Right kidney (tissue), 1 donor: Measurements from ENCODE around the gene TXNRD1.
"Not testable (repeated sequence)": the region's sequence is repeated elsewhere in the genome, so short reads cannot be mapped to it uniquely, and the experiment has no call there.

ENCODE experiments used
- DNase-seq: peaks from one replicate; pipeline ENCODE4 v3.0.0-alpha.2; 2016

Gene TXNRD1

DNA sequence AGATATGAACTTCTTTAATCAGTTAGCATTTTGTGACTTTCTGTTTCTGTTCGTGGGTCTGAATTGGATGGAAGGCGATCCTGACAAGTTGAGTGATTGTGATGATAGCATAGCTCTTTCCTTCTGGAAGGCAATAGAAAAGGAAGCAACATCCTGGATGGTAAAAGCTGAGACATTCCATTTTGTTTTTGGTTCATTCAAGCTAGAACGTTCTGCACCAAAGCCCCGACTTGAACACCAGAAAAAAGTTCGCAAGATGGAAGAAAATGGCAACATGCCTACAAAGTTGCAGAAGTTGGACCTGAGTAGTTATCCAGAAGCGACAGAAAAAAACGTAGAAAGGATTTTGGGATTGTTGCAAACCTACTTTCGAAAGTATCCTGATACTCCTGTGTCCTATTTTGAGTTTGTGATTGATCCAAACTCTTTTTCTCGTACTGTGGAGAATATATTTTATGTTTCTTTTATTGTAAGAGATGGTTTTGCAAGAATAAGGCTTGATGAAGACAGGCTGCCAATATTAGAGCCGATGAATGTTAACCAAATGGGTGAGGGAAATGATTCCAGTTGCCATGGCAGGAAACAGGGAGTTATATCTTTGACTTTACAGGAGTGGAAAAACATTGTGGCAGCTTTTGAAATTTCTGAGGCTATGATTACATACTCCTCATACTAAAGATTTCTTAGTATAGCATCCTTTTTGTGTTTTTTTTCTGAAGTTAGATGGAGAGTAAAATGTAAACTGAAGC, 88.9 kb downstream of the TXNRD1 start:
- peak; percentile 6 for DNase-seq

- DNase-seq, result no peak
Observed at GRCh38 chr12:104305349-104305748, 89.8 kb downstream of the TXNRD1 start.

- DNase-seq, result no peak
Observed at GRCh38 chr12:104306376-104306775, 90.8 kb downstream of the TXNRD1 start.

GRCh38 chr12:104306943-104307654, 91.5 kb downstream of the TXNRD1 start:
- DNase-seq, result no peak

- no peak for DNase-seq
Observed at GRCh38 chr12:104307655-104308000, 92.0 kb downstream of the TXNRD1 start.

DNA sequence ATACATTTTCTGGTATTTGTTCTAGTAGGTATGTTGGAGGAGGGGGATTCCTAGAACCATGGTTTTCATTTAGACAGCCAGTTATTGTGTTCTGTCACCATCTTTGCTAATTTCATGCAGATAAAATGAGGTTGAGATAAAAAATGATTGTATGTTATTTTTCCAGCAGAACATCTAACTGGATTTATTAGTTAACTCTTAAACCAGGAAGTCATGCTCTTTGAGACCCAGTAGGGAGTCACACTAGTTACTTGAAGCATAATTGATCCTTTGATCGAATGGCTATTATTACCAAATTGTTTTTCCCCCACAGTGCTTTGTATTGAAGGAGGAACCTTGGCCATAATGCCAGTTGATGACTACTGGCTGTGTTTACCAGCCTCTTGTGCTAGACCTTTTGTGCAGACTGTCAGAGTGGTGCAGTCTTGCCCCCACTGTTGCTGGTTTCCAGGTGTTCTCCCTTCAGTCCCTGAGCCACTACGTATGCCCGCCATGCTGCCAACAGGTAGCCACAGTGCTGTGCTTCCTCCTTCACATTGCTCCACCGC, 93.9 kb downstream of the TXNRD1 start:
- no peak for DNase-seq

DNA sequence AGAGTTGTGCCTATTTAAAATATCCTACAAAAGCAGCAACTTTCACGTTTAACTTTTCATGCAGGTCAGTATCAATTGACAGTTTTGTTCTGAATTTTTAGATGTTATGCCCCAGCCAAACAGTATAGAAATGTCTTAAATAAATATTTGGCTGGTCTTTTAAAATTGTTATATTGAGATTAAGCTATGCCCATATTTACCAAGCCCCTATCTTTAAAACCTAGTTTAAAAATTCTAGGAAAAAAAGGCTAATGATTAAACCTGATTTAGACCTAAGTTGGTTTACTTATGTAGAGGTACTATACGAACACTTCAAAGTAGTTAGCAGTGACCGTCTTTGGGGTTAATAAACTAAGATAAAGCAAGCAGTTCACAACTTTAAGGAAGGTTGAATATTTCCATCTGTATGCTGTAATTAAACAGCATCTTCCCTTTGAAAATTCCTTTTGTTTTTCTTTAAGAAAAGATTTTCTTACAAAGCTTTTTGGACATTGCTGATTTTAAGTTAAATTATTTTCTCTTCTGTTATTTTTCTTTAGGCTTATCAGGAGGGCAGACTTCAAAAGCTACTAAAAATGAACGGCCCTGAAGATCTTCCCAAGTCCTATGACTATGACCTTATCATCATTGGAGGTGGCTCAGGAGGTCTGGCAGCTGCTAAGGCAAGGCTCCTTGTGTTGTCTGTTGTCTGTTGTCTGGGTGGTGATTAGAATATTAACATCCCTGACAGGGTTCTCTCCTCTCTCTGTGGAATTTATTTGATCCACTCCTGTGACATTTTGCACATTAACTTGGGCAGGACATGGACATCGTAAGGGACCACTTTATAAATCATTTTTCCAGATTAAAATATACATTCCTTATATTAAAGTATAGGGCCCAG, 95.4 kb downstream of the TXNRD1 start:
- no peak for DNase-seq

DNA sequence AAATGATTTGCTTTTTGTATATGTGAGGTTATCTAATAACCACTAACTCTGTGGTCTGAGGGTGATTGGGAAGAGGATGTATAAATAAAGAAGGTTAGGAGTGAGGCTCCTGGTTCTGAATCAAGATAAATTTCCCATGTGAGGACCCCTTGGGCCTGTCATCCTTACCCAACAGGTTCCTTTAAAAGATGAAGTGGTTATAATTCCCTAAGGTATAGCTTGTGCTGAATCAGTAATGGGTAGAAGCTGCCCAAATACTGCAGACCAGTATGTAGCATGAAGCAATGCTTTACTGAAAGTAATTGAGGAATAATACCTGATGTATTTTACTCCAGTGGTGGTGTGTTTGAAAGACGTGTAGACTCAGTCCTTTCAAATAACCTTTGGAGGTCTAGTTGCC, 96.6 kb downstream of the TXNRD1 start:
- DNase-seq, result no peak

GRCh38 chr12:104312654-104313053, 97.1 kb downstream of the TXNRD1 start:
- DNase-seq, result no peak

GRCh38 chr12:104313568-104314241, 98.1 kb downstream of the TXNRD1 start:
- no peak for DNase-seq

DNA sequence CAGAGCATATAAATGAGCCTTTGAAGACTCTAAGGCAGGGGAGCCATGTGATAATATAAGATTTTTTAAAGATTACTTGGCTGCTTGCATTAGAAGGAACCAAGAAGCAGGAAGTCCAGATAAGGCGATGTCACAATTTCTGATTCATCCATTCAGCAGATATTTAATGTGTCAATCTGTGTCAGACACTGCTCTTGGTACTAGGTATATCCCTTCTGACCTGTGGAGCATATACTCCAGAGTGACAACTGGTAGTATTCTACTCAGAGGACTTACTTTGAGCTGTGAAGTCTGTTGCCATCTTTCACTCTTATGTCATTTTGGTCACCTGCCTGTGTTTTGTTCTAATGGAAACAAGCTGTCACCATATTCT, 98.6 kb downstream of the TXNRD1 start:
- no peak for DNase-seq

DNA sequence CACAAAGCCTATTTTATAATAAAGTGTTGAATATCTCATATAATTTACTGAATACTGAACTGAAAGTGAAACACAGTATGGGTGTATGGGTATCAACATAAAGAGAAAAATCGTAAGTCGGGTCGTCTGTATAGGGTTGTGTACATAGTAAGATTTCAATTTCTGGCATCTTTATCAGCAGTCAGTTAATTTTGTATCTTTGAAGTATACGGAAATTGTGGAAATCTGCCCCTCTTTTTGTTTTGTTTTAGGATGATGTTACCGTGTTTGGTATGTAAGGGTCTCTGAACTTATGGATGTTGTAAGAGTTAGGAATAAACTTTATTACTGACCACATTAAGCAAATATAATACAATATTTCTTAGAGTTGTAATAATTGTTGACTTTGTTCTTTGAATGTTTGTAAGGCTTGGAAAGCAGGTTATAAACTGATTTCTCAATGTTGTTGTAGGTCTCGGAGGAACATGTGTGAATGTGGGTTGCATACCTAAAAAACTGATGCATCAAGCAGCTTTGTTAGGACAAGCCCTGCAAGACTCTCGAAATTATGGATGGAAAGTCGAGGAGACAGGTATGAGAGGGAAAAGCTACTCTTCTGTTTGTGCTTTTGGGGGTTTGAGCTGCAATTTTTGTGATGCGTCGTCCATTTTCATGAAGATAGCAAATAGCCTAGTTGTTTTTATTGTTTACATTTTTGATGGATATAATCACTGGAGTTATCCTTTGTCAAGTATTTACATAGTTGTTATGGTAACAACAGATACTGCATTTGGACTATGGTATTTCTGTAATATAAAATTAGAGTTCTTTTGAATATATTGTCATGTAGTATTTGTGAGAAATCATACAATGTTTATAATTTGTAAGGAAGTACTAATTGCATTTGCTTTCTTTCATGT, 100.0 kb downstream of the TXNRD1 start:
- DNase-seq, result no peak

- DNase-seq, result no peak
Observed at GRCh38 chr12:104316936-104317335, 101.4 kb downstream of the TXNRD1 start.

DNA sequence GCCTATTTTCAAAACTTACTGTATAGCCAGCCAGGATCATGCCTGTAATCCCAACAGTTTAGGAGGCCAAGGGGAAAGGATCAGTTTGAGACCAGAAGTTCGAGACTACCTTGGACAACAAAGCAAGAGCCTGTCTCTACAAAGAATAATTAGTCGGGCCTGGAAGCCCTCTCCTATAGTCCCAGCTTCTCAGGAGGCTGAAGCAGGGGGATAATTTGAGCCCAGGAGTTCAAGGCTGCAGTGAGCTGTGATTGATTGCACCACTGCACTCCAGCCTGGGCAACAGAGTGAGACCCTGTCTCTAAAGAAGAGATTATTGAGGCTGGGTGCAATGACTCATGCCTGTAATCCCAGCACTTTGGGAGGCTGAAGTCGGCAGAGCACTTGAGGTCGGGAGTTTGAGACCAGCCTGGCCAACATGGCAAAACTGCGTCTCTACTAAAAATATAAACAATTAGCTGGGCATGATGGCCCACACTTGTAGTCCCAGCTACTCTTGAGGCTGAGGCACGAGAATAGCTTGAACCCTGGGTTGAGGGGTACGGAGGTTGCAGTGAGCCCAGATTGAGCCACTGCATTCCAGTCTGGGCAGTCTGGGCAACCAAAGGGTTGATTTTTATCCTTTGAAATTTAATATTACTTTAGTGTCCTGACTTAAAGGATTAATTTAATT, 102.1 kb downstream of the TXNRD1 start:
- DNase-seq, result no peak

DNA sequence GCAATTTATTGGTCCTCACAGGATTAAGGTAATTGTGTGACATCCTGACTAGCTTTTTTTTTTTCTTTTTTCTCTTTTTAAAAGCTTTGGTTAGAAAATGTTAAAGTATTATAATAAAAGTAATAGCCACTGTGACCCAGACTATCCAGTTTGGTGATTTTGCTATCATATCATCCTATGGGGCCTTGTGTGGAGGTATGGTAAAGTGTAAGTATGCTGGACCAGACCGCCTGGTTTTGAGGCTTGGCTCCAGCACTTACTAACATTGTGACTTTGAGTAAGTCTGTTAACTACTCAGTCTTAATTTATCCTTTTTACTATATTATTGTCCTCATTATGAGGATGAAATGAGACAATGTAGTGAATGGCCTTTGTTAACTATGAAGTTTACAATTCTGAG, 103.4 kb downstream of the TXNRD1 start:
- no peak for DNase-seq

DNA sequence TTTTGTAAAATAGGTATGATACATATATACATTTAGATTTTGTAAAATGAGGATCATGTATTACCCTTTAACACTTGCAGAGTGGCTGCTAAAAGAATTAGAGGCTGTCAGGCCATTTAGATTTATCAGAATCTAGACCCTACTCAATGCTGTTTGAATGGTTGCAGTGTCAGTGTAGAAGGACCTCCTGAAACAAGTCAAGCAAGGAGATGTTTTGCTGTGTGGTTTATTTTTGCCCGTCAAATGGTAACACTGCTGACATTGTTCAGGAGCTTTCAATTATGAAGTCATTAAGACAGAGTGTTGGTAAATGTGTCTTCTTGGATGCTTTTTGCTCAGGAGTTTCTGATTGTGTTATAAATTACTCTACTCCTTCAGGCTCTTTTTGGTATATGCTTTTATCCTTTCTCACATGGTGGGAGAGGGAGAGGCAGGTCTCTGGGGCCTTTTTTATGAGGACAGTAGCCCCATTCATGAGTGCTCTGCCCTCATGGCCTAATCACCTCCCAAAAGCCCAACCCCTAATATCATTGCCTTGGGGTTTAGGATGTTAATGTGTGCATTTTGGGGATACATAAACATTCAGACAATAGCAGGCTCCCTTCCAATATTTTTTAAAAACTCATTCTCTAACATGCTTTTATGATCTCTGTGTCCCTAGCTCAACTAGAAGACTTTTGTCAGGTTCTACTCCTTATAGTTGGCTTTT, 104.5 kb downstream of the TXNRD1 start:
- no peak for DNase-seq

- DNase-seq, result no peak
Observed at GRCh38 chr12:104320627-104321024, 105.0 kb downstream of the TXNRD1 start.

DNA sequence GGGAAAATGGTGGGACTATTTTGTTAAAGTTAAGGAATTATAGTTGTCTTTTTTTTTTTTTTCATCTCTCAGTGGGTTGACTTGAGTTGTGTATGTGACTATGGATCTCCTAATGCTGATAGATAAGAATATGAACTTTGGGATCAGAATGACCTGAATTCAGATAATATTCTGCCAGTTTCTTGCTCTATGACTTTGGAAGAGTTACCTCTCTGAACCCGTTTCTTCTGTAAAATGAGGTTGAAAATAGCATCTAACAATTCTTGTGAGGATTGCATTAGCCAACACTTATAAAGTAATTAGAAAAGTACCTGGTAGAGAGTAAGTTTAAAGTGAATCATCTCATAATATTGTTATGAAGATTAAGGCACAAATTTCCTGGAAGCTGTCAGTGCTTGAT, 106.4 kb downstream of the TXNRD1 start:
- no peak for DNase-seq

DNA sequence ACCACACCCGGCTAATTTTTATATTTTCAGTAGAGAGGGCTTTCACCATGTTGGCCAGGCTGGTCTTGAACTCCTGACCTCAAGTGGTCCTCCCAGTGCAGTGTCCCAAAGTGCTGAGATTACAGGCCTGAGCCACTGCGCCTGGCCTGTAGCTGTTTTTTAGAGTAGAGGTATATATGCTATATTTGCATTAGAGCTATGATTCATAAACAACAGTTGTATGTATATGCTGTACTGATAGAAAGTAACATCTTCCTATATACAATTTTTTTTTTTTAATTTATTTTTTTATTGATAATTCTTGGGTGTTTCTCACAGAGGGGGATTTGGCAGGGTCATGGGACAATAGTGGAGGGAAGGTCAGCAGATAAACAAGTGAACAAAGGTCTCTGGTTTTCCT, 107.0 kb downstream of the TXNRD1 start:
- not testable (repeated sequence) for DNase-seq

GRCh38 chr12:104323899-104324298, 108.3 kb downstream of the TXNRD1 start:
- DNase-seq, result no peak
